C4-2B (cell line): ENCODE measurements around the gene HOXA7.

Source experiments
- CTCF ChIP-seq: fragments of 450-650 bp; conservative IDR thresholded peaks from 2 replicates; pipeline ENCODE4 v1.5.1; 2017; ENCODE audit warnings: mild to moderate bottlenecking
- ZFX ChIP-seq: fragments of 450-650 bp; IDR thresholded peaks from 2 replicates; pipeline ENCODE4 v1.6.1; 2017

GRCh38 chr7:27116031-27116961 lies 40.2 kb downstream of the HOXA7 start:
- TF ChIP-seq CTCF (no peak), ZFX (no peak)
